GM12878 (cell line): ENCODE results near the gene TMEM94. TPM values are rescaled to one million over a fixed set of nuclear protein-coding genes. Genes with fewer than 3 reads are reported as not detected.

Experiments
- ATAC-seq: fragments of 200-7000 bp; cut with Tn5 transposase; 3 replicates; pipeline ENCODE4 v1.9.1; 2020; ENCODE audit warnings: mild to moderate bottlenecking, moderate library complexity
- BruUV-seq: library from RNA; stranded (reverse); fragments of 400-500 nt; replicated peaks from 2 replicates; lab custom pipeline; 2021; lab: Mats Ljungman, UMichigan
- CTCF ChIA-PET: fragments of 300-600 bp; sonication (Branson Sonifier 250); formaldehyde crosslinking; extraction: SDS; loops from one replicate; lab custom pipeline; 2021; ENCODE audit warnings: inconsistent platforms; lab: Yijun Ruan, JAX
- POLR2A ChIA-PET: fragments of 350-600 bp; formaldehyde crosslinking; extraction: SDS; loops from one replicate; lab custom pipeline; 2021; ENCODE audit warnings: inconsistent platforms; lab: Charles Lee
- RAD21 ChIA-PET: fragments of 300-600 bp; sonication (Branson Sonifier 250); formaldehyde crosslinking; loops from one replicate; lab custom pipeline; 2023; ENCODE audit warnings: antibody characterized with exemption; ENCODE audit not compliant: unreplicated experiment; lab: Charles Lee
- SMC1A ChIA-PET: fragments of 300-600 bp; sonication (Branson Sonifier 250); formaldehyde crosslinking; loops from one replicate; lab custom pipeline; 2023; ENCODE audit not compliant: unreplicated experiment, uncharacterized antibody; lab: Charles Lee
- DNase-seq: peaks from one replicate; pipeline ENCODE4 v3.0.0-alpha.2; 2011; ENCODE audit warnings: low read depth, low spot score
- FAIRE-seq: peaks from 3 replicates; lab custom pipeline; 2011; peaks lifted over from hg19 to GRCh38; lab: Jason Lieb, UNC
- H2AFZ ChIP-seq: 2 replicates; pipeline ENCODE4 v1.6.0; 2011; ENCODE audit warnings: low read depth, low read length, control low read depth; ENCODE audit not compliant: control insufficient read depth
- H3K27ac ChIP-seq: 2 replicates; pipeline ENCODE4 v1.5.1; 2011; ENCODE audit warnings: control low read depth; ENCODE audit not compliant: control insufficient read depth, insufficient read depth
- H3K27me3 ChIP-seq, 2 experiments: replicated peaks in 1 of 2; 2 replicates each; pipeline versions ENCODE4 v1.6.0 to v1.6.1; 2011; ENCODE audit warnings: low read length in 1 of 2; ENCODE audit not compliant: control insufficient read depth in 2 of 2, insufficient read depth in 2 of 2
- H3K36me3 ChIP-seq, 2 experiments: 2 replicates each; pipeline ENCODE4 v1.5.1; 2011; ENCODE audit warnings: low read length in 1 of 2; ENCODE audit not compliant: control insufficient read depth in 2 of 2, insufficient read depth in 2 of 2
- H3K4me1 ChIP-seq: 2 replicates; pipeline ENCODE4 v1.6.1; 2011; ENCODE audit warnings: mild to moderate bottlenecking, low read length, moderate library complexity, mixed read lengths; ENCODE audit not compliant: control insufficient read depth, insufficient read depth
- H3K4me2 ChIP-seq: 2 replicates; pipeline ENCODE4 v1.6.0; 2011; ENCODE audit warnings: control low read depth; ENCODE audit not compliant: control insufficient read depth, insufficient read depth
- H3K4me3 ChIP-seq: fragments of 200-600 bp; sonication (generic); 2 replicates; pipeline ENCODE4 v1.5.1; 2016
- H3K79me2 ChIP-seq: 2 replicates; pipeline ENCODE4 v1.6.0; 2011; ENCODE audit warnings: low read length; ENCODE audit not compliant: control insufficient read depth, insufficient read depth
- H3K9ac ChIP-seq: 2 replicates; pipeline ENCODE4 v1.8.0; 2011; ENCODE audit warnings: low read length, control low read depth, mixed read lengths; ENCODE audit not compliant: control insufficient read depth, insufficient read depth
- H3K9me3 ChIP-seq: replicated peaks from 3 replicates; pipeline ENCODE4 v1.5.1; 2011; ENCODE audit warnings: mild to moderate bottlenecking, low read length; ENCODE audit not compliant: control insufficient read depth, insufficient read depth
- H4K20me1 ChIP-seq: 2 replicates; pipeline ENCODE4 v1.6.0; 2011; ENCODE audit not compliant: control insufficient read depth, insufficient read depth
- ATF2 ChIP-seq: IDR thresholded peaks from 2 replicates; pipeline ENCODE4 v1.6.1; 2012; ENCODE audit warnings: low read length, inconsistent platforms
- ATF3 ChIP-seq: IDR thresholded peaks from 2 replicates; pipeline ENCODE4 v1.6.1; 2011; ENCODE audit warnings: low read depth, mild to moderate bottlenecking, low read length, moderate library complexity, borderline replicate concordance; ENCODE audit errors: extremely low read depth
- BACH1 ChIP-seq: fragments of 450-650 bp; IDR thresholded peaks from 2 replicates; pipeline ENCODE4 v1.6.1; 2017; ENCODE audit warnings: mild to moderate bottlenecking, borderline replicate concordance
- BCL11A ChIP-seq: IDR thresholded peaks from 2 replicates; pipeline ENCODE4 v1.6.1; 2011; ENCODE audit warnings: low read depth, low read length
- EGR1 ChIP-seq, 2 experiments: IDR thresholded peaks; 1 replicate in 1 of 2; 2 replicates in 1 of 2; pipeline ENCODE4 v1.6.1; 2011 to 2012; ENCODE audit warnings: low read depth in 2 of 2, low read length in 2 of 2, borderline replicate concordance in 1 of 2, mild to moderate bottlenecking in 1 of 2, moderate library complexity in 1 of 2
- NFYA ChIP-seq: IDR thresholded peaks from 2 replicates; pipeline ENCODE4 v1.6.1; 2011; ENCODE audit warnings: low read depth, mild to moderate bottlenecking, low read length, improper control_type of control experiment, borderline replicate concordance
- PAX8 ChIP-seq: fragments of 450-650 bp; IDR thresholded peaks from 2 replicates; pipeline ENCODE4 v1.6.1; 2017; ENCODE audit warnings: mild to moderate bottlenecking, moderate library complexity
- TAF1 ChIP-seq: IDR thresholded peaks from 2 replicates; pipeline ENCODE4 v1.6.1; 2011; ENCODE audit warnings: mild to moderate bottlenecking, low read depth, low read length, borderline replicate concordance
- TCF7 ChIP-seq: IDR thresholded peaks from 2 replicates; pipeline ENCODE4 v1.6.1; 2014; ENCODE audit warnings: antibody characterized with exemption, borderline replicate concordance
- USF1 ChIP-seq: IDR thresholded peaks from 2 replicates; pipeline ENCODE4 v1.6.1; 2011; ENCODE audit warnings: borderline replicate concordance, low read depth, mild to moderate bottlenecking, moderate library complexity, mixed read lengths, low read length; ENCODE audit not compliant: insufficient read depth; ENCODE audit errors: extremely low read length
- USF2 ChIP-seq: IDR thresholded peaks from 2 replicates; pipeline ENCODE4 v1.6.1; 2011; ENCODE audit warnings: low read depth, low read length, improper control_type of control experiment, borderline replicate concordance
- ZBTB4 ChIP-seq: fragments of 450-650 bp; formaldehyde crosslinking; IDR thresholded peaks from 2 replicates; pipeline ENCODE4 v1.4.0; 2022; ENCODE audit warnings: mild to moderate bottlenecking, moderate library complexity
- ZNF384 ChIP-seq: IDR thresholded peaks from 2 replicates; pipeline ENCODE4 v1.6.1; 2012; ENCODE audit warnings: low read depth, mild to moderate bottlenecking, low read length, improper control_type of control experiment, borderline replicate concordance
- WGBS: methylation state at CpG from one replicate; pipeline ENCODE4 v1.1.6; 2016; ENCODE audit warnings: low lambda C conversion rate; ENCODE audit not compliant: insufficient replicate concordance, insufficient coverage; ENCODE audit errors: missing lambda C conversion rate; 5-methylcytosine and 5-hydroxymethylcytosine counted together
- in situ Hi-C: fragments of 300-500 bp; cut with MboI; formaldehyde crosslinking; loops from 9 replicates; pipeline ENCODE4 v1.14.3; 2018; ENCODE audit warnings: mixed read lengths
- intact Hi-C: fragments of 100-400 bp; cut with micrococcal nuclease; formaldehyde crosslinking; loops from one replicate; pipeline ENCODE4 v1.14.2; 2022; ENCODE audit not compliant: unreplicated experiment
- polyA plus RNA-seq, 11 experiments: library from polyadenylated mRNA; depleted of rRNA in 4 of 11; unstranded in 6 of 11; stranded (reverse) in 5 of 11; fragments of >200 nt; fragmentation: Nextera tagmentation in 4 of 11; fragmentation: Illumina TruSeq in 1 of 11; extraction: Ambion mirVana in 4 of 11; extraction: Trizol in 1 of 11; gene quantifications; 1 replicate in 1 of 11; 2 replicates in 10 of 11; pipeline versions ENCODE4 v1.2.1 to v1.2.3, GENCODE V29; 2011 to 2016; ENCODE audit warnings: inconsistent platforms in 2 of 11, missing spikeins in 2 of 11, low read depth in 1 of 11
- total RNA-seq, 4 experiments: library from RNA; depleted of rRNA in 3 of 4; stranded (reverse); fragments of >200 nt in 3 of 4; fragmentation: Illumina TruSeq in 1 of 4; extraction: Trizol in 1 of 4; gene quantifications; 2 replicates each; pipeline versions ENCODE4 v1.2.1 to v1.2.3, GENCODE V29; 2013 to 2021

TMEM94 gene
- total and polyA plus RNA-seq, 10 of the 15 experiments (the other 5 are each of a cell fraction or from before 2014, with no cell fraction given): 0.31 to 70.7 (median 24.4) TPM

- H3K9ac ChIP-seq: no peak overlapping the region
- H3K27ac ChIP-seq: no peak overlapping the region
- no peaks in the 10 kb centered on the region for H3K4me1 ChIP-seq
- POLR2A ChIA-PET: no interaction called here
- H3K27me3 ChIP-seq: no peaks in the 10 kb centered on the region; a peak in 1 of 4 replicates
- H3K9me3 ChIP-seq: no peaks in the 10 kb centered on the region
- no peak overlapping the region for H3K4me2 ChIP-seq
- no peak overlapping the region for H2AFZ ChIP-seq
- 83% methylated on average over 2 of the region's 2 CpGs for WGBS
- BruUV-seq: no TSS peak
- CTCF ChIA-PET: no interaction called here
- no peaks in the 10 kb centered on the region for H4K20me1 ChIP-seq
- ATAC-seq (no peak), DNase-seq (no peak), FAIRE-seq (no peak)
- SMC1A ChIA-PET: interaction anchor here (1.0 kb wide), 1 partner anchor 74 kb away, joined by 3 read pairs; no protein-coding TSS in a partner anchor
- RAD21 ChIA-PET: no interaction called here
- in situ Hi-C loops: no loop called here
- no peaks in the 10 kb centered on the region for H3K79me2 ChIP-seq
- no peaks in the 10 kb centered on the region for H3K36me3 ChIP-seq
- H3K4me3 ChIP-seq: no peak overlapping the region
- intact Hi-C loops: no loop called here
- TF ChIP-seq ZBTB4: no peak
- no peak for TF ChIP-seq USF1
- TF ChIP-seq EGR1 (IDR thresholded peaks at IDR 0.05; ENCODE audit: borderline replicate concordance in 1 of 2, low read depth in 2 of 2, low read length in 2 of 2): no peak
- no peak for TF ChIP-seq BCL11A
- TF ChIP-seq TAF1: no peak
- no peak for TF ChIP-seq ATF3
- TF ChIP-seq TCF7: no peak
- TF ChIP-seq ATF2: no peak
- no peak for TF ChIP-seq BACH1
- no peak for TF ChIP-seq USF2
- TF ChIP-seq ZNF384: no peak
- TF ChIP-seq PAX8: no peak
- TF ChIP-seq NFYA: no peak
Observed at GRCh38 chr17:75439287-75439686, 17.1 kb upstream of the TMEM94 start.
